K562 (cell line): ENCODE data around the gene GATB. TPM values are rescaled to one million over a fixed set of nuclear protein-coding genes. Genes with fewer than 3 reads are reported as not detected.

Experiments
- ARNT ChIP-seq, 2 experiments: fragments of 450-650 bp; IDR thresholded peaks; 2 replicates each; pipeline ENCODE4 v1.6.1; 2016; ENCODE audit warnings: mild to moderate bottlenecking in 1 of 2
- BRF1 ChIP-seq: IDR thresholded peaks from 3 replicates; pipeline ENCODE4 v1.6.1; 2011; ENCODE audit warnings: borderline replicate concordance, mild to moderate bottlenecking; ENCODE audit not compliant: insufficient read length; ENCODE audit errors: extremely low read depth
- CBFA2T2 ChIP-seq: fragments of 450-650 bp; conservative IDR thresholded peaks from 2 replicates; pipeline ENCODE4 v1.6.1; 2017; ENCODE audit warnings: mild to moderate bottlenecking
- ELF4 ChIP-seq: fragments of 450-650 bp; formaldehyde crosslinking; IDR thresholded peaks from 2 replicates; pipeline ENCODE4 v1.4.0; 2022; ENCODE audit warnings: missing genetic modification characterization
- ELK3 ChIP-seq: fragments of 450-650 bp; formaldehyde crosslinking; IDR thresholded peaks from 2 replicates; pipeline ENCODE4 v1.4.0; 2020; ENCODE audit warnings: mild to moderate bottlenecking
- ETS1 ChIP-seq: conservative IDR thresholded peaks from 2 replicates; pipeline ENCODE4 v1.6.1; 2011; ENCODE audit warnings: low read depth, mild to moderate bottlenecking, low read length; ENCODE audit not compliant: control insufficient read depth
- GTF2A2 ChIP-seq: IDR thresholded peaks from 2 replicates; pipeline ENCODE4 v1.6.1; 2016; ENCODE audit warnings: mild to moderate bottlenecking, missing genetic modification characterization, missing compliant biosample characterization
- MBD2 ChIP-seq: sonication (generic); IDR thresholded peaks from 2 replicates; pipeline ENCODE4 v1.6.1; 2016; ENCODE audit warnings: low read depth, borderline replicate concordance
- MNT ChIP-seq, 2 experiments: fragments of 450-650 bp; conservative IDR thresholded peaks; 2 replicates each; pipeline ENCODE4 v1.6.1; 2017; ENCODE audit warnings: mild to moderate bottlenecking in 2 of 2, moderate library complexity in 2 of 2
- NR2C2 ChIP-seq, 2 experiments: fragments of 200-800 bp in 1 of 2; sonication (Bioruptor generic) in 1 of 2; sonication (generic) in 1 of 2; formaldehyde crosslinking in 1 of 2; IDR thresholded peaks; 2 replicates each; pipeline versions ENCODE4 v1.6.1 to v1.8.0; 2016 to 2022; ENCODE audit warnings: mild to moderate bottlenecking in 1 of 2, missing compliant biosample characterization in 1 of 2, missing genetic modification characterization in 1 of 2, missing genetic modification reagents in 1 of 2
- PHF20 ChIP-seq: fragments of 450-650 bp; IDR thresholded peaks from 2 replicates; pipeline ENCODE4 v1.6.1; 2018; ENCODE audit not compliant: partially characterized antibody
- RBFOX2 ChIP-seq: fragments of 200-400 bp; formaldehyde crosslinking; IDR thresholded peaks from 2 replicates; pipeline ENCODE4 v1.6.1; 2017; ENCODE audit warnings: low read depth, mild to moderate bottlenecking, low read length, moderate library complexity
- RBM14 ChIP-seq: fragments of 200-400 bp; formaldehyde crosslinking; IDR thresholded peaks from 2 replicates; pipeline ENCODE4 v1.6.1; 2018; ENCODE audit warnings: low read depth, mild to moderate bottlenecking, low read length, moderate library complexity, borderline replicate concordance; ENCODE audit not compliant: insufficient read depth
- SIN3B ChIP-seq: fragments of 450-650 bp; IDR thresholded peaks from 2 replicates; pipeline ENCODE4 v1.6.1; 2017; ENCODE audit warnings: low read depth, mild to moderate bottlenecking, moderate library complexity
- ZBTB8A ChIP-seq: fragments of 450-650 bp; IDR thresholded peaks from 2 replicates; pipeline ENCODE4 v1.6.1; 2018; ENCODE audit warnings: mild to moderate bottlenecking, moderate library complexity; ENCODE audit not compliant: partially characterized antibody
- ZNF408 ChIP-seq: fragments of 250-450 bp; sonication (Bioruptor Pico); IDR thresholded peaks from 2 replicates; pipeline ENCODE4 v1.4.0; 2020; ENCODE audit warnings: low read depth, mild to moderate bottlenecking, moderate library complexity
- polyA plus RNA-seq, 8 experiments: library from polyadenylated mRNA; depleted of rRNA in 4 of 8; stranded (reverse) in 5 of 8; unstranded in 3 of 8; fragments of >200 nt; fragmentation: Nextera tagmentation in 2 of 8; fragmentation: Illumina TruSeq in 1 of 8; extraction: Ambion mirVana in 2 of 8; extraction: Trizol in 1 of 8; gene quantifications; 2 replicates each; pipeline versions ENCODE4 v1.2.1 to v1.2.3, GENCODE V29; 2011 to 2014; ENCODE audit warnings: inconsistent platforms in 1 of 8, missing spikeins in 1 of 8
- total RNA-seq, 7 experiments: library from RNA; depleted of rRNA in 6 of 7; stranded (reverse); fragments of >200 nt in 6 of 7; fragmentation: Illumina TruSeq in 2 of 7; extraction: Trizol in 2 of 7; gene quantifications; 2 replicates each; pipeline versions ENCODE4 v1.2.1 to v1.2.3, GENCODE V29; 2011 to 2021; ENCODE audit warnings: low replicate concordance in 1 of 7
- TF ChIP-seq, protein P1 (sequence below), 2 experiments: IDR thresholded peaks; 2 replicates each; pipeline ENCODE4 v1.6.1; 2011; ENCODE audit warnings: borderline replicate concordance in 1 of 2, control low read depth in 1 of 2, low read depth in 1 of 2, low read length in 1 of 2, mild to moderate bottlenecking in 1 of 2, mixed read lengths in 1 of 2, moderate library complexity in 1 of 2; ENCODE audit not compliant: insufficient read depth in 1 of 2, insufficient read length in 1 of 2, poor library complexity in 1 of 2, severe bottlenecking in 1 of 2; ENCODE audit errors: extremely low read depth in 1 of 2
- TF ChIP-seq, protein P2 (sequence below): IDR thresholded peaks from 2 replicates; pipeline ENCODE4 v1.6.1; 2016; ENCODE audit warnings: missing genetic modification characterization, missing compliant biosample characterization

The GATB gene
- total and polyA plus RNA-seq, 9 of the 15 experiments (the other 6 are each of a cell fraction or from before 2014, with no cell fraction given) = 15.3 to 31.8 (median 26.2) TPM

DNA sequence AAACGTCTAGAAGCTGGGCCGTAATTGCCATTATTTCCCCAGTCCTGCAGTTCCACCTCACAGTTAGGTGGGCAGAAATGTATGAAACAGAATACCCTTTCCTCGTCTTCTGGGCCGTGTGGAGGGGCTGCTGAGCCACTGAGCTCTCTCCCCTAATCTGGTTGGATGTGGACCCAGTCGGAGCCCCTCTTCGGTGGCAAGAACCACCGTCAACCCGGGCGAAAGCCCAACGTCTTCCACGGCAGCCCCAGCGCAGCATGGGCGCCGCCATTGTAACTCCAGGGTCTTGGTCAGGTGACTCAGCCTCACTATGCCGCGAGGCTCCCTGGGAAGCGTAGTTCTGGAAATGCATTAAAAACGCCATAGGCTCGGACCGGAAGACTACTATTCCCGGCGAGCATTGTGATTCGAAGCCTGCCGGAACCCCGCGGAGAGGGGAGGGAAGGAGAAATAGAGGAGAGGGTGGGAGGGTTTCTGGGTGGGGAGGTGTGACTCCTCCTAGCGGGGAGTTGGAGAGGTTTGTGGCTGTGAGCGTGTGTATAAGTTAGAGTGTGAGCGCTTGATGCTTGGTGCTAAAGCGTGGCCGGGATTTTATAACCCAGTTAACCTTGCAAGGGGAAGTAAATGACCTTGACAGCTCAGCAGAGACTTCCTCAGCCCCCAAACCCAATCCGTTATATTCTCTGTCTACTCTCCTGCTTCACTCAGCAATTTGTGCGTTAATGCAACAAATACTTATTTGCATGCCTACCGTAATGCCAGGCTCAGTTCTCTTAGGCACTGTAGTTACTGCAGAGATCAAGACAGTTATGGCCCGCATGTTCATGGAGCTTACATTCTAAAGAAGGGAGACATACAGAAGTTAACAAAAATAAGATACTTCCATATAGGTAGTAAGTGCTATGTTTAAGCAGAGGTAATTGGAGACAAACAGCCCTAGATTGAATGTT, at the start of gene GATB (continued):
- TF ChIP-seq ZNF408 (CRISPR knock-in tag) = no peak
- TF ChIP-seq PHF20 = peak; percentile 100
- TF ChIP-seq, protein P1, sequence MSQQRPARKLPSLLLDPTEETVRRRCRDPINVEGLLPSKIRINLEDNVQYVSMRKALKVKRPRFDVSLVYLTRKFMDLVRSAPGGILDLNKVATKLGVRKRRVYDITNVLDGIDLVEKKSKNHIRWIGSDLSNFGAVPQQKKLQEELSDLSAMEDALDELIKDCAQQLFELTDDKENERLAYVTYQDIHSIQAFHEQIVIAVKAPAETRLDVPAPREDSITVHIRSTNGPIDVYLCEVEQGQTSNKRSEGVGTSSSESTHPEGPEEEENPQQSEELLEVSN (IDR thresholded peaks at IDR 0.05; ENCODE audit: borderline replicate concordance in 1 of 2, extremely low read depth in 1 of 2, insufficient read depth in 1 of 2, insufficient read length in 1 of 2, low read depth in 1 of 2, low read length in 1 of 2, poor library complexity in 1 of 2, severe bottlenecking in 1 of 2) = peak; percentile 39 to 84
- TF ChIP-seq ARNT (IDR thresholded peaks at IDR 0.05) = peak; percentile 29 to 54; a peak in 1 of 4 replicates
- TF ChIP-seq ZBTB8A = no peak
- TF ChIP-seq CBFA2T2 = peak; percentile 75
- no peak for TF ChIP-seq NR2C2 (CRISPR knock-in tag; IDR thresholded peaks at IDR 0.05)
- peak; percentile 75 for TF ChIP-seq NR2C2 (tag; IDR thresholded peaks at IDR 0.05)
- no peak for TF ChIP-seq ELF4 (CRISPR knock-in tag)
- TF ChIP-seq ETS1 = peak; percentile 99
- peak; percentile 100 for TF ChIP-seq SIN3B
- TF ChIP-seq, protein P2, sequence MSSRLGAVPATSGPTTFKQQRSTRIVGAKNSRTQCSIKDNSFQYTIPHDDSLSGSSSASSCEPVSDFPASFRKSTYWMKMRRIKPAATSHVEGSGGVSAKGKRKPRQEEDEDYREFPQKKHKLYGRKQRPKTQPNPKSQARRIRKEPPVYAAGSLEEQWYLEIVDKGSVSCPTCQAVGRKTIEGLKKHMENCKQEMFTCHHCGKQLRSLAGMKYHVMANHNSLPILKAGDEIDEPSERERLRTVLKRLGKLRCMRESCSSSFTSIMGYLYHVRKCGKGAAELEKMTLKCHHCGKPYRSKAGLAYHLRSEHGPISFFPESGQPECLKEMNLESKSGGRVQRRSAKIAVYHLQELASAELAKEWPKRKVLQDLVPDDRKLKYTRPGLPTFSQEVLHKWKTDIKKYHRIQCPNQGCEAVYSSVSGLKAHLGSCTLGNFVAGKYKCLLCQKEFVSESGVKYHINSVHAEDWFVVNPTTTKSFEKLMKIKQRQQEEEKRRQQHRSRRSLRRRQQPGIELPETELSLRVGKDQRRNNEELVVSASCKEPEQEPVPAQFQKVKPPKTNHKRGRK (tag) = no peak
- peak; percentile 90 for TF ChIP-seq RBFOX2
- TF ChIP-seq GTF2A2 (tag) = no peak
- peak; percentile 93 for TF ChIP-seq MBD2
- TF ChIP-seq BRF1 = no peak
- no peak for TF ChIP-seq RBM14
- TF ChIP-seq ELK3 (CRISPR knock-in tag) = no peak
- peak; percentile 72 to 93; a peak in 3 of 4 replicates for TF ChIP-seq MNT (conservative IDR thresholded peaks at IDR 0.05)
